ENCODE results near the gene MTHFD1L.

GRCh38 chr6:150975136-150975535 lies 109.6 kb downstream of the MTHFD1L start:
- TF ChIP-seq CTCF (conservative IDR thresholded peaks at IDR 0.05 in 1 of 2, IDR thresholded peaks at IDR 0.05 in 1 of 2; ENCODE audit: extremely low read depth in 1 of 2, insufficient read depth in 1 of 2, low read depth in 1 of 2, low read length in 2 of 2) (no peak), EZH2 (IDR thresholded peaks at IDR 0.05; ENCODE audit: borderline replicate concordance, low read length) (no peak)

All from mammary epithelial cell (primary cell).